Uterus (tissue), 4 donors: ENCODE data around the gene AEN. TPM values are rescaled to one million over a fixed set of nuclear protein-coding genes. Genes with fewer than 3 reads are reported as not detected.

Source experiments
- DNase-seq, 2 donors: peaks; one replicate each; pipeline ENCODE4 v3.0.0-alpha.2; 2019 to 2020
- H3K27ac ChIP-seq, 2 donors: fragments of 200-600 bp; sonication (generic); 1 replicate in 1 of 2; 2 replicates in 1 of 2; pipeline ENCODE4 v1.5.1; 2016 to 2018
- H3K27me3 ChIP-seq, 2 donors: fragments of 200-600 bp; sonication (generic); one replicate each; pipeline ENCODE4 v1.5.1; 2018 to 2019; ENCODE audit warnings: control low read depth in 1 of 2
- H3K36me3 ChIP-seq, 2 donors: fragments of 200-600 bp; sonication (generic); one replicate each; pipeline ENCODE4 v1.5.1; 2019; ENCODE audit warnings: control low read depth in 1 of 2
- H3K4me1 ChIP-seq, 2 donors: fragments of 200-600 bp; sonication (generic); one replicate each; pipeline ENCODE4 v1.5.1; 2018 to 2019; ENCODE audit warnings: control low read depth in 1 of 2
- H3K4me3 ChIP-seq, 2 donors: fragments of 200-600 bp; sonication (generic); 1 replicate in 1 of 2; 2 replicates in 1 of 2; pipeline ENCODE4 v1.5.1; 2018 to 2019; ENCODE audit warnings: mild to moderate bottlenecking in 1 of 2
- H3K9me3 ChIP-seq, 2 donors: fragments of 200-600 bp; sonication (generic); one replicate each; pipeline ENCODE4 v1.5.1; 2019; ENCODE audit warnings: control low read depth in 1 of 2
- POLR2A ChIP-seq, 2 donors: fragments of 450-650 bp; IDR thresholded peaks; one replicate each; pipeline ENCODE4 v1.6.1; 2016; ENCODE audit warnings: antibody characterized with exemption in 2 of 2, mild to moderate bottlenecking in 1 of 2, moderate library complexity in 1 of 2
- intact Hi-C: fragments of 100-400 bp; cut with DNase I; formaldehyde crosslinking; loops from one replicate; pipeline ENCODE4 v1.15.1; 2023; ENCODE audit warnings: low total_unique reads
- total RNA-seq, 4 donors: library from RNA; depleted of rRNA in 3 of 4; stranded (reverse); fragments of >200 nt in 3 of 4; gene quantifications; one replicate each; pipeline versions ENCODE4 v1.1.0 to v1.2.4, GENCODE V29; 2014 to 2023
- TF ChIP-seq, protein P1 (sequence below), 4 experiments: fragments of 200-600 bp in 2 of 4; fragments of 450-650 bp in 2 of 4; sonication (generic) in 2 of 4; IDR thresholded peaks; one replicate each; pipeline ENCODE4 v1.5.1; 2016 to 2019; ENCODE audit warnings: antibody characterized with exemption in 4 of 4, mild to moderate bottlenecking in 2 of 4, moderate library complexity in 1 of 4
- donor health status: DM: yes; HTN: yes; CAD: no.

AEN gene
- total RNA-seq, 4 donors from 2014 or later, result 1.0 to 20.2 (median 6.0) TPM

GRCh38 chr15:88580532-88580931 lies 40.6 kb upstream of the AEN start:
- Histone ChIP-seq H3K4me3 (no peak overlapping the region), H3K9me3 (no peaks in the 10 kb centered on the region), H3K4me1 (no peaks in the 10 kb centered on the region), H3K27ac (no peak overlapping the region), H3K27me3 (no peaks in the 10 kb centered on the region), H3K36me3 (no peaks in the 10 kb centered on the region)
- TF ChIP-seq, protein P1, sequence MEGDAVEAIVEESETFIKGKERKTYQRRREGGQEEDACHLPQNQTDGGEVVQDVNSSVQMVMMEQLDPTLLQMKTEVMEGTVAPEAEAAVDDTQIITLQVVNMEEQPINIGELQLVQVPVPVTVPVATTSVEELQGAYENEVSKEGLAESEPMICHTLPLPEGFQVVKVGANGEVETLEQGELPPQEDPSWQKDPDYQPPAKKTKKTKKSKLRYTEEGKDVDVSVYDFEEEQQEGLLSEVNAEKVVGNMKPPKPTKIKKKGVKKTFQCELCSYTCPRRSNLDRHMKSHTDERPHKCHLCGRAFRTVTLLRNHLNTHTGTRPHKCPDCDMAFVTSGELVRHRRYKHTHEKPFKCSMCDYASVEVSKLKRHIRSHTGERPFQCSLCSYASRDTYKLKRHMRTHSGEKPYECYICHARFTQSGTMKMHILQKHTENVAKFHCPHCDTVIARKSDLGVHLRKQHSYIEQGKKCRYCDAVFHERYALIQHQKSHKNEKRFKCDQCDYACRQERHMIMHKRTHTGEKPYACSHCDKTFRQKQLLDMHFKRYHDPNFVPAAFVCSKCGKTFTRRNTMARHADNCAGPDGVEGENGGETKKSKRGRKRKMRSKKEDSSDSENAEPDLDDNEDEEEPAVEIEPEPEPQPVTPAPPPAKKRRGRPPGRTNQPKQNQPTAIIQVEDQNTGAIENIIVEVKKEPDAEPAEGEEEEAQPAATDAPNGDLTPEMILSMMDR (IDR thresholded peaks at IDR 0.05), result no peak
- no peak for TF ChIP-seq POLR2A (IDR thresholded peaks at IDR 0.05)
- intact Hi-C loops, result no loop called here
- no peak for DNase-seq

DNA sequence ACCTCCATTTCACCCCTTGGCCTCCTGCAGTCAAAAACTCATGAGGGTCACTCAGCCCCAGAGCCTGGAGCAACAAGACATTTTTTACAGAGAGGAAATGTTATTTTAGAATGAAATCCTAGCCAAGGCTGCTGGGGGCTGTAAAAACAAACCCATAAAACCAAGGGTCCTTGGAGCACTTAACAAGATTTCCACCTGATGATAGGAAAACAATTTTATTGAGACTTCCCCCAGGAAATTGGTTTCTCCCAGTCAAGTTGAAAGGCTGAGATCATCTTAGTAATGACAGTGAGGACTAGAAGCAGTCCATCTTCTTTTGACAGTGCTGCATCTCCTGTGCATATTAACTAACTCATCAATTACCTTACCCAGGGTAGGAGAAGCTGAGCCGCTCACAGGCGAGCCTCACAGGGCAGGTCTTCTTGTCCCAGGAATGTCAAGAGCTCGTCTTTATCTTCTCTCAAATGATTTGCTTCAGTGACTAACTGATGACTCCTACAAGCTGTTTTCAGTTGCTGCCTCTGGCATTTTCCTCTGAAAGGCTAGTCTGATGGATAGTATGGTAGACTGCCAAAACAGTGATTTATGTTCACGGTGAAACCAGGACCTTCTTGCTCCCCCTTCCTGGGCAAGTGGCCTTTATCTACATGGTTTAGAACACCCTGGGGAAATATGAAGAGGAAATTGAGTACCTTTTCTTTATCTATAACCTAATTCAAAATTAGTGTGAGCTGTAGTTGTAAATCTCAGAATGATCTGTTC lies 34.6 kb upstream of the AEN start:
- no peak for DNase-seq
- no peak overlapping the region for H3K27ac ChIP-seq
- H3K4me1 ChIP-seq, result no peaks in the 10 kb centered on the region
- TF ChIP-seq POLR2A (IDR thresholded peaks at IDR 0.05), result no peak
- TF ChIP-seq, protein P1 (IDR thresholded peaks at IDR 0.05), result no peak
- H3K4me3 ChIP-seq, result no peak overlapping the region
- H3K27me3 ChIP-seq, result no peaks in the 10 kb centered on the region
- H3K36me3 ChIP-seq, result no peaks in the 10 kb centered on the region
- intact Hi-C loops, result no loop called here
- H3K9me3 ChIP-seq, result no peaks in the 10 kb centered on the region

DNA sequence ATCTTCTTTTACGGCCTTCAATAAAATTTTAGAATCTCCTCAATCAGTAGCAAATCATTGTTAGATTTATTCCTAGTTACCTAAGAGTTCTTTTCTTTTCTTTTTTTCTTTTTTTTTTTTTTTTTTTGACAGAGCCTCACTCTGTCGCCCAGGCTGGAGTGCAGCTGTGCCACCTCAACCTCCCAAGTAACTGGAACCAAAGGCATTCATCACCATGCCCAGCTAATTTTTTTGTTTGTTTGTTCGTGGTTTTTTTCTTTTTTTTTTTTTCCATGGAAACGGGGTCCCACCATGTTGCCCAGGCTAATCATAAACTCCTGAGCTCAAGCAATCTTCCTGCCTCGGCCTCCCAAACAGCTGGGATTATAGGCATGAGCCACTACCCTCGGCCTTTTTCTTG lies 30.4 kb upstream of the AEN start:
- Histone ChIP-seq H3K4me3 (no peak overlapping the region), H3K36me3 (no peaks in the 10 kb centered on the region), H3K4me1 (no peaks in the 10 kb centered on the region), H3K27ac (no peak overlapping the region), H3K27me3 (no peaks in the 10 kb centered on the region), H3K9me3 (no peaks in the 10 kb centered on the region)
- intact Hi-C loops, result no loop called here
- no peak for DNase-seq
- TF ChIP-seq POLR2A (IDR thresholded peaks at IDR 0.05), result no peak
- TF ChIP-seq, protein P1 (IDR thresholded peaks at IDR 0.05), result no peak

- no peak for DNase-seq
- no peaks in the 10 kb centered on the region for H3K9me3 ChIP-seq
- no peak for TF ChIP-seq POLR2A (IDR thresholded peaks at IDR 0.05)
- TF ChIP-seq, protein P1 (IDR thresholded peaks at IDR 0.05), result no peak
- no peaks in the 10 kb centered on the region for H3K4me1 ChIP-seq
- no peak overlapping the region for H3K27ac ChIP-seq
- no peaks in the 10 kb centered on the region for H3K36me3 ChIP-seq
- no peaks in the 10 kb centered on the region for H3K27me3 ChIP-seq
- intact Hi-C loops, result no loop called here
- no peak overlapping the region for H3K4me3 ChIP-seq
These were observed 29.8 kb upstream of the AEN start for GRCh38 chr15:88591384-88591783.

GRCh38 chr15:88603885-88604284 lies 17.3 kb upstream of the AEN start:
- peaks cover 11 to 23% of the 10 kb centered on the region in 2 donors for H3K27me3 ChIP-seq
- intact Hi-C loops, result no loop called here

More at GRCh38 chr15:88603885-88604284, 17.3 kb upstream of the AEN start:
- H3K9me3 ChIP-seq, result no peaks in the 10 kb centered on the region
- H3K36me3 ChIP-seq, result no peaks in the 10 kb centered on the region
- no peak for DNase-seq
- H3K4me1 ChIP-seq, result peaks cover 0 to 15% of the 10 kb centered on the region in 2 donors
- TF ChIP-seq, protein P1 (IDR thresholded peaks at IDR 0.05), result no peak
- TF ChIP-seq POLR2A (IDR thresholded peaks at IDR 0.05), result no peak
- no peak overlapping the region for H3K4me3 ChIP-seq
- no peak overlapping the region for H3K27ac ChIP-seq
